Mesenchymal stem cell (in vitro differentiated cells and primary cell): ENCODE measurements around the gene PLAC9.
"Not testable (repeated sequence)": the region's sequence is repeated elsewhere in the genome, so short reads cannot be mapped to it uniquely, and the experiment has no call there.

Experiments
- DNase-seq: peaks from one replicate; pipeline ENCODE4 v3.0.0-alpha.2; 2013
- H2AFZ ChIP-seq: one replicate; pipeline ENCODE4 v1.6.1; 2013; ENCODE audit warnings: low read depth, mild to moderate bottlenecking, control low read depth, inconsistent platforms, low read length, moderate library complexity
- H2AK5ac ChIP-seq: 2 replicates; pipeline ENCODE4 v1.6.1; 2013; ENCODE audit warnings: low read length, moderate library complexity, mild to moderate bottlenecking, inconsistent platforms; ENCODE audit not compliant: severe bottlenecking
- H2BK120ac ChIP-seq: one replicate; pipeline ENCODE4 v1.6.1; 2013; ENCODE audit warnings: low read depth, mild to moderate bottlenecking, inconsistent platforms, low read length, moderate library complexity
- H2BK12ac ChIP-seq, 2 experiments: one replicate each; pipeline ENCODE4 v1.6.1; 2013; ENCODE audit warnings: inconsistent platforms in 2 of 2, low read length in 2 of 2, mild to moderate bottlenecking in 2 of 2, moderate library complexity in 2 of 2, control low read depth in 1 of 2
- H2BK15ac ChIP-seq: one replicate; pipeline ENCODE4 v1.6.1; 2013; ENCODE audit warnings: mild to moderate bottlenecking, low read depth, inconsistent platforms; ENCODE audit not compliant: poor library complexity, severe bottlenecking
- H2BK5ac ChIP-seq: 2 replicates; pipeline ENCODE4 v1.6.1; 2013; ENCODE audit warnings: low read depth, mild to moderate bottlenecking, low read length, control low read depth, inconsistent platforms; ENCODE audit not compliant: poor library complexity, severe bottlenecking
- H3K14ac ChIP-seq, 2 experiments: one replicate each; pipeline ENCODE4 v1.6.1; 2013; ENCODE audit warnings: inconsistent platforms in 2 of 2, low read length in 2 of 2, control low read depth in 1 of 2, mild to moderate bottlenecking in 1 of 2, moderate library complexity in 1 of 2
- H3K18ac ChIP-seq, 2 experiments: one replicate each; pipeline ENCODE4 v1.6.1; 2013; ENCODE audit warnings: inconsistent platforms in 2 of 2, low read length in 2 of 2, control low read depth in 1 of 2, low read depth in 1 of 2, mild to moderate bottlenecking in 1 of 2
- H3K23ac ChIP-seq, 2 experiments: one replicate each; pipeline ENCODE4 v1.6.1; 2013; ENCODE audit warnings: inconsistent platforms in 2 of 2, low read length in 2 of 2, mild to moderate bottlenecking in 2 of 2, moderate library complexity in 2 of 2, control low read depth in 1 of 2
- H3K27ac ChIP-seq: 2 replicates; pipeline ENCODE4 v1.5.1; 2013; ENCODE audit warnings: mild to moderate bottlenecking, moderate library complexity, low read length, control low read depth, inconsistent platforms; ENCODE audit not compliant: poor library complexity, severe bottlenecking
- H3K27me3 ChIP-seq, 2 experiments: 2 replicates each; pipeline versions ENCODE4 v1.6.1 to v1.7.0; 2013; ENCODE audit warnings: low read length in 2 of 2, mild to moderate bottlenecking in 2 of 2, moderate library complexity in 2 of 2, control low read depth in 1 of 2, inconsistent platforms in 1 of 2; ENCODE audit not compliant: control insufficient read depth in 1 of 2, insufficient read depth in 1 of 2
- H3K36me3 ChIP-seq, 2 experiments: 2 replicates each; pipeline versions ENCODE4 v1.6.1 to v1.7.0; 2013; ENCODE audit warnings: low read length in 2 of 2, control low read depth in 1 of 2, inconsistent platforms in 1 of 2, low read depth in 1 of 2, mild to moderate bottlenecking in 1 of 2; ENCODE audit not compliant: insufficient read depth in 2 of 2, control insufficient read depth in 1 of 2
- H3K4ac ChIP-seq, 2 experiments: one replicate each; pipeline ENCODE4 v1.6.1; 2013; ENCODE audit warnings: inconsistent platforms in 2 of 2, low read length in 2 of 2, mild to moderate bottlenecking in 2 of 2, moderate library complexity in 2 of 2, control low read depth in 1 of 2, low read depth in 1 of 2
- H3K4me1 ChIP-seq: 2 replicates; pipeline ENCODE4 v1.6.1; 2013; ENCODE audit warnings: low read depth, low read length, control low read depth; ENCODE audit not compliant: control insufficient read depth, insufficient read depth
- H3K4me2 ChIP-seq: 2 replicates; pipeline ENCODE4 v1.6.1; 2013; ENCODE audit warnings: low read length, mild to moderate bottlenecking, inconsistent platforms; ENCODE audit not compliant: poor library complexity, severe bottlenecking
- H3K4me3 ChIP-seq, 2 experiments: 2 replicates each; pipeline versions ENCODE4 v1.5.1 to v1.7.0; 2013; ENCODE audit warnings: low read length in 2 of 2, mild to moderate bottlenecking in 2 of 2, control low read depth in 1 of 2, low read depth in 1 of 2; ENCODE audit not compliant: insufficient read depth in 1 of 2
- H3K79me1 ChIP-seq: replicated peaks from 2 replicates; pipeline ENCODE4 v1.6.1; 2013; ENCODE audit warnings: mild to moderate bottlenecking, control low read depth, low read length, inconsistent platforms; ENCODE audit not compliant: poor library complexity, severe bottlenecking
- H3K9ac ChIP-seq: 2 replicates; pipeline ENCODE4 v1.7.0; 2013; ENCODE audit warnings: mild to moderate bottlenecking, low read length, moderate library complexity
- H3K9me3 ChIP-seq: 2 replicates; pipeline ENCODE4 v1.7.0; 2013; ENCODE audit warnings: mild to moderate bottlenecking, low read length; ENCODE audit not compliant: control insufficient read depth
- H4K8ac ChIP-seq: one replicate; pipeline ENCODE4 v1.6.1; 2013; ENCODE audit warnings: inconsistent platforms, mild to moderate bottlenecking, low read length, moderate library complexity
- H4K91ac ChIP-seq: one replicate; pipeline ENCODE4 v1.6.1; 2013; ENCODE audit warnings: mild to moderate bottlenecking, low read length, inconsistent platforms
- WGBS: methylation state at CpG from one replicate; pipeline ENCODE4 v1.1.7; 2013; ENCODE audit warnings: mixed read lengths; 5-methylcytosine and 5-hydroxymethylcytosine counted together

Gene PLAC9

DNA sequence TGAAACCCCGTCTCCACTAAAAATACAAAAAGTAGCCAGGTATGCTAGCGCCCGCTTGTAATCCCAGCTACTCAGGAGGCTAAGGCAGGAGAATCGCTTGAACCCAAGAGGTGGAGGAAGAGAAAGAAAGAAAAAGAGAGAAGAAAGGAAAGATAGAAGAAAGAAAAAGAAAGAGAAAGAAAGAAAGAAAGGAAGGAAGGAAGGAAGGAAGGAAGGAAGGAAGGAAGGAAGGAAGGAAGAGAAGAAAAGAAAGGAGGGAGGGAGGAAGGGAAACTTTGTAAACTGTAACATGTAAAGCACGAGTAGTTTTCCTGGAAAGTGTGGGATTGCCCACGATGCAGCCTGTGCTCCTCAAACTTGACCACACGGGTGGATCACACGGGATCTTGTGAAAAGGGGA lies 33.2 kb upstream of the PLAC9 start:
- H3K79me1 ChIP-seq, H3K4me1 ChIP-seq, H3K27me3 ChIP-seq, H3K18ac ChIP-seq, H3K9ac ChIP-seq, DNase-seq, H3K23ac ChIP-seq, H2AK5ac ChIP-seq, H2BK120ac ChIP-seq, H2BK5ac ChIP-seq, H2BK15ac ChIP-seq, H2BK12ac ChIP-seq, H4K8ac ChIP-seq, H3K27ac ChIP-seq, H3K14ac ChIP-seq, H4K91ac ChIP-seq, H3K9me3 ChIP-seq, H3K4me2 ChIP-seq, H3K4me3 ChIP-seq, H3K4ac ChIP-seq, H2AFZ ChIP-seq, H3K36me3 ChIP-seq: not testable (repeated sequence)
- WGBS = 86% methylated on average over 8 of the region's 8 CpGs

DNA sequence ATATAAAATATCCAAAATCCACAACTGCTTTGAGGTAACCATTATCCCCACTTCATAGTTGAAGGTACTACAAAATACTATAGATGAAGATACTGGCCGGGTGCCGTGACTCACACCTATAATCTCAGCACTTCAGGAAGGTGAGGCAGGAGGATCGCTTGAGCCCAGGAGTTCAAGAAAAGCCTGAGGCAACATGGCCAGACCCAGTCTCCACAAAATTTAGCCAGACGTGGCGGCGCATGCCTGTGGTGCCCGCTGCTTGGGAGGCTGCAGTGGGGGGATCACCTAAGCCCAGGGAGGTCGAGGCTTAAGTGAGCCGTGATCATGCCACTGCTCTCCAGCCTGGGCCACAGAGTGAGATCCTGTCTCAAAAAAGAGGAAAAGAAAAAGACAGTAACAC lies 32.4 kb upstream of the PLAC9 start:
- no peak overlapping the region for H2BK120ac ChIP-seq
- H4K8ac ChIP-seq = no peak overlapping the region
- DNase-seq = no peak
- H3K27me3 ChIP-seq = no peaks in the 10 kb centered on the region
- H3K9me3 ChIP-seq = no peaks in the 10 kb centered on the region
- no peak overlapping the region for H3K18ac ChIP-seq
- no peaks in the 10 kb centered on the region for H3K79me1 ChIP-seq
- no peak overlapping the region for H2BK5ac ChIP-seq
- H3K9ac ChIP-seq = no peak overlapping the region
- H3K23ac ChIP-seq = no peak overlapping the region
- H3K36me3 ChIP-seq = no peaks in the 10 kb centered on the region
- H2BK12ac ChIP-seq = no peak overlapping the region
- no peak overlapping the region for H2AK5ac ChIP-seq
- 91% methylated on average over 9 of the region's 9 CpGs for WGBS
- H3K4me2 ChIP-seq = no peak overlapping the region
- no peak overlapping the region for H3K27ac ChIP-seq
- no peak overlapping the region for H4K91ac ChIP-seq
- no peak overlapping the region for H3K4ac ChIP-seq
- H2AFZ ChIP-seq = no peak overlapping the region
- H3K4me3 ChIP-seq = no peak overlapping the region
- H3K14ac ChIP-seq = no peak overlapping the region
- no peak overlapping the region for H2BK15ac ChIP-seq
- H3K4me1 ChIP-seq = no peaks in the 10 kb centered on the region

DNA sequence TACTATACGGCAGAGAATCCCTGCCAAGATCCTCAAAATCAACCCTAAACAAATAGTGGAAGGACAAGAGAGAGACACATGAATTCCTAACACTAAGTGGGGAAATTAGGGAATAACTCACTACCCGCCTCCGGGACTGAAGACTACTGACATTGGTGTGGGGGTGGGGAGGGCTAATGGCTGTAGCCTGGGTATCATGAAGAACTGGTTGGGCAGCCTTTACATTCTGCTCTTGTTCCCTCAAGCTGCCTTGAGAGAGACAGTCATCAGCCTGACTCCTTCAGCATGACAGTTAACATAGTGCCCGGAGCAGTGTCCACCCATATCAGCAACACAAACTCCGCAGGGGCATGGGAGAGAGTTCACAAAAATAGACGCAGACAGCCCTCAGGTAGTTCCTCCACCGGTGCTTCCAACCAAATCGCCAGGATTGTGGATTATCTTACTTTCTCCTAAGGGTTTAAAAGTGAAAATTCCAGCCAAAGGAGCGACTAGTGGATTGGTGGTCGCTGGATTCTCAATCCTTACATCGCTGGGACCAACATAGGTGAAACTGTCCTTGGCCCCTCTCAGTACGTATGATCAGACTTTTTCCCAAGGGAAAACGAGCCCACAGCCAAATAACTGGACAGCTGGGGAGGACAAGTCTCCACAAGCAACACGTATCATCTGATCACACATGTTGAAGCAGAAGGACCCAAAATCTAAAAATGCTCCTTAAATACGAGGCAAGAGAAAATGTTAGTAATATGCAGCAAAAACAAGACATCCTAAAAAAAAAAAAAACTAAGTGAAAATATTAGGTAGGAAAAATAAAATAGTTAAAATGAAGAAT lies 31.5 kb upstream of the PLAC9 start:
- Histone ChIP-seq H3K14ac (no peak overlapping the region), H3K4me3 (no peak overlapping the region), H3K36me3 (no peaks in the 10 kb centered on the region), H3K4ac (no peak overlapping the region), H4K8ac (no peak overlapping the region), H3K79me1 (no peaks in the 10 kb centered on the region), H3K4me2 (no peak overlapping the region), H2BK12ac (no peak overlapping the region), H2AK5ac (no peak overlapping the region), H2AFZ (no peak overlapping the region), H3K18ac (no peak overlapping the region), H3K27me3 (no peaks in the 10 kb centered on the region), H2BK5ac (no peak overlapping the region), H2BK120ac (no peak overlapping the region), H3K23ac (no peak overlapping the region), H3K27ac (no peak overlapping the region), H4K91ac (no peak overlapping the region), H3K9me3 (no peaks in the 10 kb centered on the region), H2BK15ac (peak overlapping the region; percentile 77), H3K9ac (no peak overlapping the region), H3K4me1 (no peaks in the 10 kb centered on the region)
- DNase-seq = no peak
- 92% methylated on average over 12 of the region's 15 CpGs for WGBS

DNA sequence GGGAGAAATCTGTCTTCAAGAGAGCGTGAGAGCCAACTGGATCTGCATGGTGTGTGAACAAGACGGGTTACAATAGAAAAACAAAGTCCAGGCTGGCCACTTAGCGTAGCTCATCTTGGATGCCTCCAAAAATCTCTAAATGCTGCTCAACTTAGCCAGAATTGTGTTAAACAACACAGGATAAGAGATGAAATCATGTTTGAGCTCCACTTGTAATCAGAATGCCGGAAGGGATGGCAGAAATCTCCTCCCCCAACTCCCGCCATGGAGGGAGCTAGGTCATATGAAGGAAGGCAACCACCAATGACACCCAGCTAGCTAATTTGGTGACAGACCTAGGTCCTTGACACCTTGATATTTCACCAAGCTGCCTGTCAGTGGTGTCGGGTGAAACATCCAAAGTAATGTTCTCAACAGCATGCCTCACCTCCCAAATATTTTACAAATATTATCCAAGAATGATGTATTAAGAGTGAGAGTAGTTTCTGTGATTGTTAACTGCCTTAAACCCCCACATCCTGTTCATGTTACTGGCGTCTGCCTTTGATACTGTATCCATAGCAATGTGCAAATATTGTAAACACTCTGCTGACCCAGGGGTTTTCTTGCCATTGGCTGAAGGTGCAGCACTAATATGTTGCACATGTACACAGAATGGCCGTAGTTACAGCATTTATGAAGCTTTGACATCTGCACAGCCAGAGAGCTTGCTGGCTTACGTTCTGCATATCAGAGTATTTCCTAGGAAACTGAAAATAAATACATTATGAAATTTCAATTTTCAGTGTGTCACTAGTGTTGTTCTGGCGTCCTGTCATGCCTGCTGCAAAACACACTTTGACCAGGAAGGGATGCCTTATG lies 28.2 kb upstream of the PLAC9 start:
- H4K8ac ChIP-seq = no peak overlapping the region
- peak overlapping the region in 1 of 2 experiments; percentile 66 for H3K4me3 ChIP-seq
- H3K9me3 ChIP-seq = peaks cover 22% of the 10 kb centered on the region
- H2BK12ac ChIP-seq = peak overlapping the region in 1 of 2 experiments; percentile 63
- no peak overlapping the region for H2AFZ ChIP-seq
- no peaks in the 10 kb centered on the region for H3K36me3 ChIP-seq
- no peak overlapping the region for H3K23ac ChIP-seq
- no peak overlapping the region for H3K14ac ChIP-seq
- 70% methylated on average over 9 of the region's 10 CpGs for WGBS
- no peaks in the 10 kb centered on the region for H3K27me3 ChIP-seq
- peak overlapping the region in 1 of 2 experiments; percentile 41 for H3K4ac ChIP-seq
- DNase-seq = peak; percentile 89
- H2BK15ac ChIP-seq = no peak overlapping the region
- no peaks in the 10 kb centered on the region for H3K79me1 ChIP-seq
- H3K27ac ChIP-seq = no peak overlapping the region
- H2BK120ac ChIP-seq = no peak overlapping the region
- peak overlapping the region; percentile 90 for H3K9ac ChIP-seq
- no peak overlapping the region for H2AK5ac ChIP-seq
- H3K18ac ChIP-seq = peak overlapping the region; percentile 0 to 57
- no peak overlapping the region for H4K91ac ChIP-seq
- H3K4me2 ChIP-seq = no peak overlapping the region
- H2BK5ac ChIP-seq = no peak overlapping the region
- H3K4me1 ChIP-seq = no peaks in the 10 kb centered on the region
